GM12864 (cell line): ENCODE measurements around the gene ENO1.
"Not testable (repeated sequence)": the region's sequence is repeated elsewhere in the genome, so short reads cannot be mapped to it uniquely, and the experiment has no call there.

Experiments
- DNase-seq: peaks from one replicate; pipeline ENCODE4 v3.0.0-alpha.2; 2011; ENCODE audit warnings: low read depth
- H3K4me3 ChIP-seq: 2 replicates; pipeline ENCODE4 v1.5.1; 2011; ENCODE audit warnings: mild to moderate bottlenecking, low read depth, low read length, control low read depth
- TF ChIP-seq, protein P1 (sequence below): IDR thresholded peaks from 2 replicates; pipeline ENCODE4 v1.5.1; 2011; ENCODE audit warnings: low read depth, mild to moderate bottlenecking, moderate library complexity, low read length, control low read depth, inconsistent platforms; ENCODE audit errors: missing control alignments

The ENO1 gene

DNA sequence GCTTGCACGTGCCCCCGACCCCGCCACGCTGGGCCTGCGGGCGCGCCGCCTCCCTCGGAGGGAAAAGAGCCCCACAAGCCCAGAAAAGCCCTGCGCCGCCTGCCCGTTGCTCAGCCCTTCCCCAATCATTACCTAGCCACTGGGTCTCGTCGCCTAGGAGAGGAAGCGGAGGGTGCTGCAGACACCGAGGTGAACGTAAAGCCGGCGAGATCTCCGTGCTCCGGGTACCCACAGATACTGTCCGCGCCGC, at the start of gene ENO1:
Gene ENO1 (minus strand): TSS at position 239 of the 250 bp plus-strand sequence. CDS start 3,778 bp downstream, outside the sequence.
- TF ChIP-seq, protein P1, sequence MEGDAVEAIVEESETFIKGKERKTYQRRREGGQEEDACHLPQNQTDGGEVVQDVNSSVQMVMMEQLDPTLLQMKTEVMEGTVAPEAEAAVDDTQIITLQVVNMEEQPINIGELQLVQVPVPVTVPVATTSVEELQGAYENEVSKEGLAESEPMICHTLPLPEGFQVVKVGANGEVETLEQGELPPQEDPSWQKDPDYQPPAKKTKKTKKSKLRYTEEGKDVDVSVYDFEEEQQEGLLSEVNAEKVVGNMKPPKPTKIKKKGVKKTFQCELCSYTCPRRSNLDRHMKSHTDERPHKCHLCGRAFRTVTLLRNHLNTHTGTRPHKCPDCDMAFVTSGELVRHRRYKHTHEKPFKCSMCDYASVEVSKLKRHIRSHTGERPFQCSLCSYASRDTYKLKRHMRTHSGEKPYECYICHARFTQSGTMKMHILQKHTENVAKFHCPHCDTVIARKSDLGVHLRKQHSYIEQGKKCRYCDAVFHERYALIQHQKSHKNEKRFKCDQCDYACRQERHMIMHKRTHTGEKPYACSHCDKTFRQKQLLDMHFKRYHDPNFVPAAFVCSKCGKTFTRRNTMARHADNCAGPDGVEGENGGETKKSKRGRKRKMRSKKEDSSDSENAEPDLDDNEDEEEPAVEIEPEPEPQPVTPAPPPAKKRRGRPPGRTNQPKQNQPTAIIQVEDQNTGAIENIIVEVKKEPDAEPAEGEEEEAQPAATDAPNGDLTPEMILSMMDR: no peak
- peak within 1 kb of the TSS; percentile 69 for H3K4me3 ChIP-seq
- no peak for DNase-seq

DNA sequence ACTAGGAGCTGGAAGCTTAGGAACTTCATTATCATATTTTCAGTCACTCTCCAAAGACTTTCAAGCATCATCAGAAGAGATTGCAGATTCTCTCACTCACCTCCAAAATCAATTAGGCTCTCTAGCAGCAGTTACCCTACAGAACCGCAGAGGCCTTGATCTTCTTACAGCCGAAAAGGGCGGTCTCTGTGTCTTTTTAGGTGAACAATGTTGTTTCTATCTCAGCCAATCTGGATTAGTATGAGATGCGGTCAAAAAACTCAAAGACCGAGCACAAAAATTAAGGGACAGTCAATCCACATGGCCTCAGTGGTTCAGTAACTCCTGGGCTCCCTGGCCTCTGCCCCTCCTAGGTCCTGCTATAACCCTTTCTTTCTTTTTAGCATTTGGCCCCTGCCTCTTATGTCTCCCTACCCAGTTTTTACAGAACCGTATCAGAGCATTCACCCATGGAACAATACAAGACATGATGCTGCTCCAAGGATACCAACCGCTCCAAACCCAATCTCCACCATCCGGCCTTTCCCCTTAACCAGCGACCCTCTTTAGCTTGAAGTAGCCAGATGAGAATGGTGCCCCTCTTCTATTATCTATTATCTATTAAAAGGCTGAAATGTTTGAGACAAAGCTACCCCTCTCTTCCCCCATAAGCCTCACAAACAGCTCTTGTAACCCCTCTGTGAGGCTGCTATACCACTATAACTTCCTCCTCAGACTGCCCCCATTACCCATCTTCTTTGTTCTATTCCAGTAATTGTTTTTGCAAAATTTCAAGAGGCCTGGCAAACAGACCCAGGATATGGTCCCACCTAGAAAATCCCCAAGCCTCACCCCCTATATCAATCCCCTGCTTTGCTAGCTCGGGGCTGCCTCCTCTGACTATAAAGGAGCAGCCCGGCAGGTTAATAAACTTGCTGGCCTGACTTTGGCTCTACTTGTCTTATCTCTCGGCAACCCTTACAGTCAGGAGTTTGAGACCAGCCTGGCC, 48.5 kb upstream of the ENO1 start:
- no peak overlapping the region for H3K4me3 ChIP-seq
- TF ChIP-seq, protein P1: no peak
- DNase-seq: no peak

DNA sequence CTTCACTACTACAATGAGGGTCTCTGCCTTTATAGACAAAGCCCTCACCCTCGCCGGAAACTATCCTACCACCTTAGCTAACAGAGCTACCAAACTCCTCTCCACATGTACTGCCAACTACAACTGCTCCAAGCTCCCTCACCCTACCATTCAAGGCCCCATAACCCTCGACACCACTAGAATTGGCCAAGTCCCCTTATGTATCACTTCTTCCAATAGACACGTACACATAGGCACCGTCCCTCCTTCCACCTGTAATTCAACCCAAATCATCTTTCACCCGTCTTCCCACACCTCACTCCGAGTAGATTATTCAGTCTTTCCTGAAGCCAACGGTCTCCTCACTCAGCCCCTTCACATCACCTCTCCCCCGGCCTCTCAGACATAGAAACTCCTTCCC, 47.5 kb upstream of the ENO1 start:
- DNase-seq: no peak
- no peak overlapping the region for H3K4me3 ChIP-seq
- TF ChIP-seq, protein P1: no peak

DNA sequence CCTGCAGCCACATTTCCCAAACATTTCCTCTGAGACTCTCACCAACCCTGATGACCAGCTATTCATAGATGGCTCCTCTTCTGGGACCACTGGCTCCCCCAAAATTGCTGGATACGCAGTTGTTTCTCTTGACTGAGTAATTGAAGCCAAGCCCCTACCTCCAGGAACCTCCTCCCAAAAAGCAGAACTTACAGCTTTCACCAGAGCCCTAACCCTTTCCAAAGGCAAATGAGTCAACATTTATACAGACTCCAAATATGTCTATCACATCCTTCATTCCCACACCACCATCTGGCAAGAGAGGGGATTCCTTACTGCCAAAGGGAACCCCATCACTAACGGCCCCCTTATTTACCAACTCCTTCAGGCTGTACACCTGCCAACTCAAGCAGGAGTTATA, 46.9 kb upstream of the ENO1 start:
- DNase-seq: no peak
- TF ChIP-seq, protein P1: no peak
- H3K4me3 ChIP-seq: no peak overlapping the region

DNA sequence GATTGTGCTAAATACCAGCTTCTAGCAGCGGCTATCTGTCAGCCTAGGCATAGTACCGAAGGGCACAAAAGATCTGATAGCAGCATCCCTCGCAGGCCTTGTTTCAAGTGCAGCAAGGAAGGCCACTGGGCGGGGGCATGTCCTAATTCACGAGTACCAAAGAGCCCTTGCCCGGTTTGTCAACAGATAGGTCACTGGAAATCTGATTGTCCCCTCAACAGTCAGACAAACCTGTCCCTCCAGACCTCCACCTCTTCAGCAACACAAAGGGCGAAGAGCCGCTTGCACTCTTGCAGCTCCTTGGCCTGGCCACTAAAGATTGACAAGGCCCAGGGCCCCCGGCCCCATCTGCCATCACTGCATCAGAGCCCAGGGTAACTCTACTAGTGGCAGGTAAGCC, 44.5 kb upstream of the ENO1 start:
- H3K4me3 ChIP-seq: no peak overlapping the region
- TF ChIP-seq, protein P1: no peak
- DNase-seq: no peak

DNA sequence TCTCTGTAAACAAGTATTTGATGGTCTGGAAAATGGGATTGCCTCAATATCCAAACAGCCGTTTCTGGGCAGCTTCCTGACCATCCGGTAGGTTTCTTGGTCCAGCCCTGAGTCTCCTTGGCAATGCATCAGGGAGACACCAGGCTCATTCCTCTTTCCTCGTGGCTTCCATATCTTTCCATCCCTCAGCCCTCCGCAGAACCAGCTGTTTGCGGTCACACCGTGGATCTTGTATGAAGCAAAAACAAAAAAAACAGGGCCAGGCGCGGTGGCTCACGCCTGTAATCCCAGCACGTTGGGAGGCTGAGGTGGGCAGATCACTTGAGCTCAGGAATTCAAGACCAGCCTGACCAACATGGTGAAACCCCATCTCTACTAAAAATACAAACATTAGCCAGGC, 39.0 kb upstream of the ENO1 start:
- H3K4me3 ChIP-seq, DNase-seq: not testable (repeated sequence)

DNA sequence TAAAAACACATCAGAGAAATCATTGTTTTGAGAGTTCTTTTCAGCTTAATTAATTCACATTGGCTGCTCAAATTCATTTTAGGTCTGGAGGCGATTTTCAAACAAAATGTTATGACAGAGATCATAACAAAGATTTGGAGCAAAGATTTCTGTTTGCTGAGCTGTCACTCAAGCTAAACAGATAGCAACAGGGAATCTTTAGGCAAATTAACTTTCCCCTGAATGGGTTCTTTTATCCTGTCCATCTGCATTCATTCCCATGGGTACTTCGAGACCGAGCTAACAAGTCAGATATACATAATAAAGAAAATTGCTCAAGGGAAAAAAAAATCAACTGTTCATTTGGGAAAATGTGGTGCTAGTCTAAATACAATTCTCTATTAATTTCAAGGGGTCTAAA, 37.0 kb upstream of the ENO1 start:
- TF ChIP-seq, protein P1: no peak
- no peak overlapping the region for H3K4me3 ChIP-seq
- DNase-seq: no peak
